Measurements from ENCODE around the gene FREM3.

The FREM3 gene

DNA sequence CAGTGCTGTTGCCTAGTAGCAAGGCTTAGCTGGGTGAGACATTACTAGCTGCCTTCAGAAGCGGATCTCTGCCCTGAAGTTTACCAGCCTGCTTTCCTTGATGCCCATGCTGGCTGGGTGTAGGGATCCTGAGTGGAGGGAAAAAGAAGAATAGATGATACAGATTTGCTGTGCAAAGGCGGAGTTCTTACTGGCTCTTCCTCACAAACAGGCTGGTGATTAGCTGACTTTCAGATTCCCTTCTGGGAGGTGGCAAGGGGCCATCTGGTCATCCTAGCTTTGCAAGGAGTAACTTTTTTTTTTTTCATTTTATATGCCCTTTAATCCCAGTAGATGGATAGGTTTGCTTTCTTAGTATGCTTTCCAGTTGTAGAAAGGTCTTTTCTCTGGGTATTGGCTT, 142.2 kb downstream of the FREM3 start:
- Histone ChIP-seq H3K36me3 (ENCODE audit: control insufficient read depth, insufficient read depth, low read length) (no peaks in the 10 kb centered on the region), H3K4me3 (replicated peaks; ENCODE audit: low read depth, low read length) (no peak overlapping the region), H3K27me3 (replicated peaks; ENCODE audit: control insufficient read depth, insufficient read depth, low read length) (no peaks in the 10 kb centered on the region)
- TF ChIP-seq, protein P1, sequence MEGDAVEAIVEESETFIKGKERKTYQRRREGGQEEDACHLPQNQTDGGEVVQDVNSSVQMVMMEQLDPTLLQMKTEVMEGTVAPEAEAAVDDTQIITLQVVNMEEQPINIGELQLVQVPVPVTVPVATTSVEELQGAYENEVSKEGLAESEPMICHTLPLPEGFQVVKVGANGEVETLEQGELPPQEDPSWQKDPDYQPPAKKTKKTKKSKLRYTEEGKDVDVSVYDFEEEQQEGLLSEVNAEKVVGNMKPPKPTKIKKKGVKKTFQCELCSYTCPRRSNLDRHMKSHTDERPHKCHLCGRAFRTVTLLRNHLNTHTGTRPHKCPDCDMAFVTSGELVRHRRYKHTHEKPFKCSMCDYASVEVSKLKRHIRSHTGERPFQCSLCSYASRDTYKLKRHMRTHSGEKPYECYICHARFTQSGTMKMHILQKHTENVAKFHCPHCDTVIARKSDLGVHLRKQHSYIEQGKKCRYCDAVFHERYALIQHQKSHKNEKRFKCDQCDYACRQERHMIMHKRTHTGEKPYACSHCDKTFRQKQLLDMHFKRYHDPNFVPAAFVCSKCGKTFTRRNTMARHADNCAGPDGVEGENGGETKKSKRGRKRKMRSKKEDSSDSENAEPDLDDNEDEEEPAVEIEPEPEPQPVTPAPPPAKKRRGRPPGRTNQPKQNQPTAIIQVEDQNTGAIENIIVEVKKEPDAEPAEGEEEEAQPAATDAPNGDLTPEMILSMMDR (IDR thresholded peaks at IDR 0.05; ENCODE audit: insufficient read depth, low read length, poor library complexity, severe bottlenecking), result no peak
- DNase-seq (ENCODE audit: extremely low read depth, insufficient read length), result no peak

DNA sequence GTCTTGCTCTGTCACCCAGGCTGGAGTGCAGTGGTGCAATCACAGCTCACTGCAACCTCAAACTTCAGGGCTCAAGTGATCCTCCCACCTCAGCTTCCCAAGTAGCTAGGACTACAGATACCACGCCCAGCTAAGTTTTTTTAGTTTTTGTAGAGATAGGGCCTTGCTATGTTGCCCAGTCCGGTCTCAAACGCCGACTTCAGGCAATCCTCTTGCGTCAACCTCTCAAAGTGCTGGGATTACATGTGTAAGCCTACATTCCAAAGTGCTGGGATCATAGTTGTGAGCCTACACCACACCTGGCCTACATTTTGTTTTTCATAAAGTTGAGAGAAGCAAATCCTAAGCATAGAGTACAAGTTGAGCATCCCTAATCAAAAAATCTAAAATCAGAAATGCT, 144.8 kb downstream of the FREM3 start:
- Histone ChIP-seq H3K4me3 (replicated peaks; ENCODE audit: low read depth, low read length) (no peak overlapping the region), H3K27me3 (replicated peaks; ENCODE audit: control insufficient read depth, insufficient read depth, low read length) (no peaks in the 10 kb centered on the region), H3K36me3 (ENCODE audit: control insufficient read depth, insufficient read depth, low read length) (no peaks in the 10 kb centered on the region; the same call in 1 of the 2 replicates)
- TF ChIP-seq, protein P1 (IDR thresholded peaks at IDR 0.05; ENCODE audit: insufficient read depth, low read length, poor library complexity, severe bottlenecking), result no peak
- DNase-seq (ENCODE audit: extremely low read depth, insufficient read length), result no peak

DNA sequence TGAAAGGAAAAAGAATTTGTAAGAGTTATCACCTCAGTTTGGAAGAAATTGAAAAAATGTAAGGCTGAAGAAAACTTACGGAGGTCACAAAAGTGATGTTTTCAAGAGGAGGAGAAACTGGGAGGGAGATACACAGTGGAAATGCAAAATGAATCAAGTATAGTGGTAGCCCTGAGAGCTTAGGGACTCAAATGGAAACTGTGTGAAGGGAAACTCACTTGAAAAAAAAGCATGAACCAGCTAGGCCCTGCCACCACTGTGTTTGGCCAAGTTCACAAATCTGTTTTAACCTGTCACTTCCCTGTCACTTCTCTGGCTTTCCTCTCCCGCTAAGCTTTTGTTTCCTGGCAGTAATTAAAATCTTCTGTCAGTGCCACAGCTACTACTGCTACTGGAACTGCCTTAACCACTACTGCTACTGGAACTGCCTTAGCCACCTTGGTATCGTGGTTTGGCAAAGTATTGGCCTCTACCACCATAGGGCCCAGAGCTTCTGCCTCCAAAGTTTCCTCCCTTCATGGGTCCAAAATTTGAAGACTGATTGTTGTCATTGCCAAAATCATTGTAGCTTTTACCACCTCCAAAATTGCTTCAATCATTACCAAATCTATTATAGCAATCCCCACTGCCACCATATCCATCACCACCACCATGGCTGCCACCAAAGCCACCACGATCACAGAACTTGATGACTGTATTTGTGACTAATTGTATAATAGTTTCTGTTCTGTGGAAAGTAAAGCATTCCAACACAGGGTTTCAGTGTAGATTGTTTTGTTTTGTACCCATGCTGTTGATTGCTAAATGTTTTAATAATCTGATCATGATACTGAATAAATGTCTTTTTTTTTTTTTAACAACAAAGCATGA, 145.5 kb downstream of the FREM3 start:
- Histone ChIP-seq H3K36me3 (ENCODE audit: control insufficient read depth, insufficient read depth, low read length) (no peaks in the 10 kb centered on the region; the same call in 1 of the 2 replicates), H3K27me3 (replicated peaks; ENCODE audit: control insufficient read depth, insufficient read depth, low read length) (no peaks in the 10 kb centered on the region), H3K4me3 (replicated peaks; ENCODE audit: low read depth, low read length) (no peak overlapping the region)
- TF ChIP-seq, protein P1 (IDR thresholded peaks at IDR 0.05; ENCODE audit: insufficient read depth, low read length, poor library complexity, severe bottlenecking), result no peak
- DNase-seq (ENCODE audit: extremely low read depth, insufficient read length), result peak; percentile 26

DNA sequence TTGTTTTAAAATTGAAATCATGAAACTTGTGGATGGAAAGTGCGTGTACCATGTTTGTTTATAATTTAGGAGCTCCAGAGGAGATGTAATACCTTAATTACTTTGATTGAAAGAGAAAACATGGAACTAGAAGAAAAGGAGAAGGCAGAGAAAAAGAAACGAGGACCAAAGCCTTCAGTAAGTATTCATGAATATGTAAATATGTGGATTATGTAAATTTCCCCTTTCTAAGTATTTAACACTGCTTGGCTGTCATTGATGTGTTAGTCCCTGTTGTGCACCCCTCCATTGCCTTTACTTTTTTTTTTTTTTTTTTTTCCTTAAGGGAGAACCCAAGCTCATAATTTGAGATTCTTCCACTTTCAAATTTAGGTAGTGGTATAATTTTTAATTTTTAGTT, 150.5 kb downstream of the FREM3 start:
- Histone ChIP-seq H3K4me3 (replicated peaks; ENCODE audit: low read depth, low read length) (no peak overlapping the region), H3K27me3 (replicated peaks; ENCODE audit: control insufficient read depth, insufficient read depth, low read length) (no peaks in the 10 kb centered on the region), H3K36me3 (ENCODE audit: control insufficient read depth, insufficient read depth, low read length) (peaks cover 1% of the 10 kb centered on the region; the same call in 1 of the 2 replicates)
- no peak for DNase-seq (ENCODE audit: extremely low read depth, insufficient read length)
- TF ChIP-seq, protein P1 (IDR thresholded peaks at IDR 0.05; ENCODE audit: insufficient read depth, low read length, poor library complexity, severe bottlenecking), result no peak

DNA sequence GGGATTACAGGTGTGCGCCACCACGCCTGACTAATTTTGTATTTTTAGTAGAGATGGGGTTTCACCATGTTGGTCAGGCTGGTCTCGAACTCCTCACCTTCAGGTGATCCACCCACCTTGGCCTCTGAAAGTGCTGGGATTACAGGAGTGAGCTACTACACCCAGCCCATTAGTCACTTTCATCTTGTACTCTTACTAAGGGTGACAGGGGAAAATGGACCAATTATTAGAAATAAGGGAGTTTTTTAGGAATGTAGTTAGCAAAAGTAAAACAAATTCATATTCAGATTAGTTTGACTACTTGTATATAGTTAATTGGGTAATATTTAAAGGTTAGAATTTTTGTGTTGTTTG, 160.8 kb downstream of the FREM3 start:
- H3K4me3 ChIP-seq (replicated peaks; ENCODE audit: low read depth, low read length), result no peak overlapping the region
- DNase-seq (ENCODE audit: extremely low read depth, insufficient read length), result no peak
- peaks cover 7% of the 10 kb centered on the region for H3K36me3 ChIP-seq (ENCODE audit: control insufficient read depth, insufficient read depth, low read length)
- TF ChIP-seq, protein P1 (IDR thresholded peaks at IDR 0.05; ENCODE audit: insufficient read depth, low read length, poor library complexity, severe bottlenecking), result no peak
- H3K27me3 ChIP-seq (replicated peaks; ENCODE audit: control insufficient read depth, insufficient read depth, low read length), result no peaks in the 10 kb centered on the region

Data from GM06990 (cell line).